H1 (cell line): Measurements from ENCODE around the gene GALNT2. TPM values are rescaled to one million over a fixed set of nuclear protein-coding genes. Genes with fewer than 3 reads are reported as not detected.
A peak's percentile ranks its signal among the peaks of the same experiment; 100 is the strongest.

Experiments used
- CTCF ChIA-PET: fragments of 300-600 bp; sonication (Branson Sonifier 250); formaldehyde crosslinking; loops from one replicate; lab custom pipeline; 2021; ENCODE audit not compliant: partially characterized antibody; lab: Charles Lee
- POLR2A ChIA-PET: fragments of 300-600 bp; sonication (Branson Sonifier 250); formaldehyde crosslinking; loops from one replicate; lab custom pipeline; 2021; ENCODE audit warnings: inconsistent platforms; ENCODE audit not compliant: partially characterized antibody; lab: Charles Lee
- DNase-seq, 2 experiments: peaks; one replicate each; pipeline versions ENCODE4 v3.0.0 to v3.0.0-alpha.2; 2010 to 2022; ENCODE audit warnings: low spot score in 2 of 2, low read depth in 1 of 2, mixed read lengths in 1 of 2
- FAIRE-seq: peaks from 2 replicates; lab custom pipeline; 2011; peaks lifted over from hg19 to GRCh38; lab: Jason Lieb, UNC
- H2AFZ ChIP-seq: 2 replicates; pipeline ENCODE4 v1.8.1; 2012; ENCODE audit warnings: low read length, inconsistent platforms
- H2AK5ac ChIP-seq: 2 replicates; pipeline ENCODE4 v1.6.1; 2013; ENCODE audit warnings: low read depth, low read length
- H2BK120ac ChIP-seq: replicated peaks from 2 replicates; pipeline ENCODE3; 2013; ENCODE audit warnings: low read depth, low read length, inconsistent platforms
- H2BK12ac ChIP-seq: 2 replicates; pipeline ENCODE4 v1.6.1; 2013; ENCODE audit warnings: low read depth, low read length
- H2BK15ac ChIP-seq: 2 replicates; pipeline ENCODE4 v1.6.1; 2013; ENCODE audit warnings: low read length
- H2BK20ac ChIP-seq: 2 replicates; pipeline ENCODE4 v1.6.1; 2013; ENCODE audit warnings: low read length
- H2BK5ac ChIP-seq: 2 replicates; pipeline ENCODE4 v1.6.1; 2013; ENCODE audit warnings: low read depth, low read length
- H3K14ac ChIP-seq: 2 replicates; pipeline ENCODE4 v1.6.1; 2013; ENCODE audit warnings: inconsistent platforms; ENCODE audit not compliant: insufficient read length
- H3K18ac ChIP-seq: 2 replicates; pipeline ENCODE4 v1.6.1; 2013; ENCODE audit warnings: low read length; ENCODE audit errors: extremely low read depth
- H3K23ac ChIP-seq: 2 replicates; pipeline ENCODE4 v1.6.1; 2013; ENCODE audit warnings: inconsistent platforms; ENCODE audit not compliant: insufficient read length
- H3K23me2 ChIP-seq: 2 replicates; pipeline ENCODE4 v1.6.1; 2013; ENCODE audit warnings: low read depth, low read length
- H3K27ac ChIP-seq: 2 replicates; pipeline ENCODE4 v1.6.1; 2011; ENCODE audit warnings: low read depth, low read length, inconsistent platforms
- H3K27me3 ChIP-seq, 4 experiments: replicated peaks in 1 of 4; 1 replicate in 1 of 4; 2 replicates in 3 of 4; pipeline versions ENCODE4 v1.6.1 to v1.8.1; 2011 to 2013; ENCODE audit warnings: low read length in 3 of 4, mild to moderate bottlenecking in 3 of 4, inconsistent platforms in 2 of 4, mixed read lengths in 2 of 4, moderate library complexity in 1 of 4; ENCODE audit not compliant: control insufficient read depth in 3 of 4, insufficient read depth in 3 of 4; ENCODE audit errors: extremely low read depth in 1 of 4
- H3K36me3 ChIP-seq, 4 experiments: 2 replicates each; pipeline versions ENCODE4 v1.6.1 to v1.8.1; 2011 to 2013; ENCODE audit warnings: mild to moderate bottlenecking in 4 of 4, low read length in 3 of 4, moderate library complexity in 2 of 4, control low read depth in 1 of 4, inconsistent platforms in 1 of 4; ENCODE audit not compliant: insufficient read depth in 4 of 4, control insufficient read depth in 2 of 4
- H3K4ac ChIP-seq: replicated peaks from 2 replicates; pipeline ENCODE3; 2013; ENCODE audit warnings: low read length, low read depth, mixed read lengths, inconsistent platforms; ENCODE audit not compliant: insufficient read length
- H3K4me1 ChIP-seq, 4 experiments: replicated peaks in 1 of 4; 1 replicate in 1 of 4; 2 replicates in 3 of 4; pipeline versions ENCODE4 v1.6.1 to v1.8.1; 2011 to 2013; ENCODE audit warnings: low read length in 3 of 4, inconsistent platforms in 2 of 4, mixed read lengths in 1 of 4; ENCODE audit not compliant: insufficient read depth in 4 of 4, control insufficient read depth in 3 of 4
- H3K4me2 ChIP-seq, 2 experiments: 2 replicates each; pipeline versions ENCODE4 v1.6.1 to v1.8.1; 2011 to 2013; ENCODE audit warnings: low read depth in 2 of 2, low read length in 2 of 2, control low read depth in 1 of 2, inconsistent platforms in 1 of 2, mild to moderate bottlenecking in 1 of 2; ENCODE audit not compliant: insufficient read depth in 1 of 2
- H3K4me3 ChIP-seq, 4 experiments: fragments of 200-600, 300-600 bp in 1 of 4; sonication (generic), shearing (Covaris generic), sonication (Bioruptor Twin) in 1 of 4; 2 replicates each; pipeline versions ENCODE4 v1.5.1 to v1.8.1; 2011 to 2016; ENCODE audit warnings: low read length in 4 of 4, low read depth in 3 of 4, control low read depth in 2 of 4, inconsistent platforms in 2 of 4, mild to moderate bottlenecking in 2 of 4, mixed read lengths in 1 of 4, moderate library complexity in 1 of 4; ENCODE audit not compliant: insufficient read depth in 2 of 4; ENCODE audit errors: extremely low read depth in 1 of 4
- H3K56ac ChIP-seq: replicated peaks from 2 replicates; pipeline ENCODE3; 2013; ENCODE audit warnings: low read depth, mild to moderate bottlenecking, mixed read lengths, low read length, inconsistent platforms; ENCODE audit not compliant: insufficient read length
- H3K79me1 ChIP-seq: 2 replicates; pipeline ENCODE4 v1.6.1; 2013; ENCODE audit warnings: low read depth, low read length, control low read depth
- H3K79me2 ChIP-seq, 2 experiments: 2 replicates each; pipeline versions ENCODE4 v1.6.1 to v1.8.1; 2012 to 2013; ENCODE audit warnings: low read length in 2 of 2, mild to moderate bottlenecking in 2 of 2, inconsistent platforms in 1 of 2; ENCODE audit not compliant: insufficient read depth in 2 of 2, control insufficient read depth in 1 of 2
- H3K9ac ChIP-seq, 4 experiments: replicated peaks in 1 of 4; 1 replicate in 1 of 4; 2 replicates in 3 of 4; pipeline versions ENCODE4 v1.6.1 to v1.8.1; 2011 to 2013; ENCODE audit warnings: low read depth in 3 of 4, low read length in 3 of 4, control low read depth in 2 of 4, mild to moderate bottlenecking in 2 of 4, moderate library complexity in 2 of 4, inconsistent platforms in 1 of 4; ENCODE audit errors: extremely low read depth in 1 of 4
- H3K9me3 ChIP-seq, 2 experiments: 2 replicates each; pipeline versions ENCODE4 v1.6.1 to v1.8.1; 2012 to 2013; ENCODE audit warnings: mild to moderate bottlenecking in 2 of 2, moderate library complexity in 2 of 2, control low read depth in 1 of 2, inconsistent platforms in 1 of 2, low read depth in 1 of 2, low read length in 1 of 2, mixed read lengths in 1 of 2; ENCODE audit not compliant: insufficient read depth in 2 of 2
- H4K20me1 ChIP-seq, 2 experiments: replicated peaks in 1 of 2; 2 replicates each; pipeline versions ENCODE3 to v1.8.1; 2011 to 2013; ENCODE audit warnings: inconsistent platforms in 2 of 2, low read length in 2 of 2, mild to moderate bottlenecking in 1 of 2; ENCODE audit not compliant: insufficient read depth in 2 of 2, control insufficient read depth in 1 of 2
- H4K5ac ChIP-seq: 2 replicates; pipeline ENCODE4 v1.6.1; 2013; ENCODE audit warnings: low read length, low read depth, mixed read lengths, inconsistent platforms; ENCODE audit not compliant: insufficient read length
- H4K8ac ChIP-seq: 2 replicates; pipeline ENCODE4 v1.8.0; 2013; ENCODE audit warnings: mild to moderate bottlenecking, moderate library complexity, low read length, inconsistent platforms; ENCODE audit not compliant: insufficient read depth; ENCODE audit errors: extremely low read depth
- H4K91ac ChIP-seq: replicated peaks from 2 replicates; pipeline ENCODE3; 2013; ENCODE audit warnings: low read length, mixed read lengths, inconsistent platforms; ENCODE audit not compliant: insufficient read length
- RAD21 ChIP-seq, 2 experiments: IDR thresholded peaks in 1 of 2; conservative IDR thresholded peaks in 1 of 2; 2 replicates each; pipeline ENCODE4 v1.6.1; 2011; ENCODE audit warnings: low read depth in 2 of 2, low read length in 2 of 2, improper control_type of control experiment in 1 of 2, inconsistent platforms in 1 of 2, mild to moderate bottlenecking in 1 of 2, moderate library complexity in 1 of 2
- WGBS, 2 experiments: shearing (Covaris generic) in 1 of 2; methylation state at CpG; one replicate each; pipeline versions ENCODE4 v1.1.6 to v1.1.7; 2013 to 2015; ENCODE audit warnings: low lambda C conversion rate in 2 of 2, mixed read lengths in 2 of 2, inconsistent platforms in 1 of 2, low coverage in 1 of 2, missing lambda C conversion rate in 1 of 2; ENCODE audit not compliant: insufficient replicate concordance in 2 of 2, insufficient coverage in 1 of 2, insufficient read length in 1 of 2; ENCODE audit errors: extremely low coverage in 1 of 2, missing lambda C conversion rate in 1 of 2; 5-methylcytosine and 5-hydroxymethylcytosine counted together
- polyA plus RNA-seq, 7 experiments: library from polyadenylated mRNA; depleted of rRNA in 3 of 7; stranded (reverse) in 5 of 7; unstranded in 2 of 7; fragments of >200 nt in 5 of 7; fragments of 200-250 nt in 2 of 7; gene quantifications; 1 replicate in 5 of 7; 2 replicates in 1 of 7; 4 replicates in 1 of 7; pipeline versions ENCODE4 v1.2.1 to v1.2.3, GENCODE V29; 2011 to 2013; ENCODE audit warnings: missing spikeins in 2 of 7, mixed read lengths in 2 of 7
- total RNA-seq: library from RNA; stranded (reverse); fragmentation: NEBNext Ultra II Directional; extraction: Animal tissue kit (Norgen Biotek cat#: 25700); gene quantifications from 2 replicates; pipeline ENCODE4 v1.2.1, GENCODE V29; 2021

Gene GALNT2
- total and polyA plus RNA-seq, 2 of the 8 experiments (the other 6 are each of a cell fraction or from before 2014, with no cell fraction given), result 34.5 to 75.3 TPM

DNA sequence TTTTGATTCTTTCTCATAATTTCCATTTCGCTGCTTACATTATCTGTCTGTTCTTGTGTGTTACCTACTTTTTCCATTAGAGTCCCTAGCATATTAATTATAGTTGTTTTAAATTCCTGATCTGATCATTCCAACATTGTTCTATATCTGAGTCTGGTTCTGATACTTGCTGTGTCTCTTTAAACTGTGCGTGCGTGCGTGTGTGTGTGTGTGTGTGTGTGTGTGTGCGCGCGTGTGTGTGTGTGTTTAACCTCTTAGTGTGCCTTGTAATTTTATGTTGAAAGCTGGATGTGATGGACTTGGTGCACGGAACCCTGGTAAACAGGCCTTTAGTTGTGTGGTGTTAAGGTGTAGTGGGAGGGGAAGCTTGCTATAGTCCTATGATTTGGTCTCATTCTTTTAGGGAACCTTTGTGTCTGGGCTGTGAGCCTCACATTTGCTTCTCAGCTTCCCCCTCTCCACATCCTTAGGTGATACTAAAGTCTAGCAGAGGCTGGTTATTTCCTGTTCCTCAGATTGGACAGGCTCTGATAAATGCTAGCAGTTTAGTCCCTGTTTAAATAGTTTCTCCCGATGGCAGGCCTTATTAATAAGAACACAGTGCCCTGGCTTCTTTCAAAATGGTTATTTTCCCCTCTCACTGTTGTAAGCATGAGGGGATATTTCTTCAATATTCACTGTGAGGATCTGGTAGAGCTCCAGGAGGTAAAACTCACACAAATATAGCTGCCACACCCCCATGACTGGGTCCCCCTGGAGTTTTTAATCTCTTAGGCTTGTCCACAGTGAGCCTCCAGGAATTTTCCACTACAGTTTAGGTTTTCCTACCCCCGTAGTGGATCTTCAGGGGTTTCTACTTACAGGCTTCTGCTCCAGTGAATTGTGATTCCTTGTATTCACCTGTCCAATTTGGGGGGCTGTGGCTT is 118.3 kb downstream of the GALNT2 start:
- no peak overlapping the region for H3K4ac ChIP-seq
- no peaks in the 10 kb centered on the region for H3K9me3 ChIP-seq
- ChIA-PET POLR2A (interaction anchor here (1.3 kb wide), 1 partner anchor 11 kb away, joined by 4 read pairs; no protein-coding TSS in a partner anchor), CTCF (interaction anchor here (0.6 to 3.8 kb wide), 4 partner anchors 14 to 383 kb away, joined by 3 to 19 read pairs (median 4); no protein-coding TSS in a partner anchor)
- FAIRE-seq (no peak), DNase-seq (no peak)
- no peak overlapping the region for H3K14ac ChIP-seq
- no peaks in the 10 kb centered on the region for H3K27me3 ChIP-seq
- peak overlapping the region; percentile 62; the same call in 1 of the 2 replicates for H2BK5ac ChIP-seq
- peaks cover 4 to 10% (median 9%) of the 10 kb centered on the region in 4 experiments; a peak in 6 of 7 replicates for H3K4me1 ChIP-seq
- 0 out of 2 replicates have a peak overlapping the region, but pooled peaks have one; percentile 4 for H2AK5ac ChIP-seq
- TF ChIP-seq RAD21 (IDR thresholded peaks at IDR 0.05 in 1 of 2, conservative IDR thresholded peaks at IDR 0.05 in 1 of 2; ENCODE audit: low read depth in 2 of 2, low read length in 2 of 2), result no peak
- H2BK20ac ChIP-seq, result no peak overlapping the region
- 0 out of 2 replicates have a peak, but pooled peaks cover 2% of the 10 kb centered on the region for H3K79me1 ChIP-seq
- H4K20me1 ChIP-seq, result no peaks in the 10 kb centered on the region
- no peak overlapping the region for H3K4me3 ChIP-seq
- H3K9ac ChIP-seq, result no peak overlapping the region
- peak overlapping the region; percentile 30; the same call in 1 of the 2 replicates for H2BK12ac ChIP-seq
- H4K8ac ChIP-seq, result no peak overlapping the region
- H3K27ac ChIP-seq, result no peak overlapping the region
- H3K23me2 ChIP-seq, result no peaks in the 10 kb centered on the region; the same call in 1 of the 2 replicates
- H3K18ac ChIP-seq, result peak overlapping the region; percentile 25; the same call in 1 of the 2 replicates
- H3K36me3 ChIP-seq, result no peaks in the 10 kb centered on the region
- H2AFZ ChIP-seq, result no peak overlapping the region
- no peaks in the 10 kb centered on the region; a peak in 1 of 4 replicates for H3K79me2 ChIP-seq
- peak overlapping the region; percentile 5 for H4K91ac ChIP-seq
- H2BK15ac ChIP-seq, result no peak overlapping the region
- H3K4me2 ChIP-seq, result peak overlapping the region; percentile 2 to 47; a peak in 2 of 4 replicates
- no peak overlapping the region for H3K23ac ChIP-seq
- no peak overlapping the region for H4K5ac ChIP-seq
- no peak overlapping the region for H2BK120ac ChIP-seq
- H3K56ac ChIP-seq, result no peak overlapping the region
- WGBS, 2 experiments, result 77% methylated on average over 10 of the region's 10 CpGs; no CpG with 5 or more reads in 1 of the 2 experiments
